Measurements from ENCODE around the gene HEBP2. TPM values are rescaled to one million over a fixed set of nuclear protein-coding genes. Genes with fewer than 3 reads are reported as not detected.

The HEBP2 gene
- total RNA-seq, 1 experiment from 2014 or later: 40.9 TPM

DNA sequence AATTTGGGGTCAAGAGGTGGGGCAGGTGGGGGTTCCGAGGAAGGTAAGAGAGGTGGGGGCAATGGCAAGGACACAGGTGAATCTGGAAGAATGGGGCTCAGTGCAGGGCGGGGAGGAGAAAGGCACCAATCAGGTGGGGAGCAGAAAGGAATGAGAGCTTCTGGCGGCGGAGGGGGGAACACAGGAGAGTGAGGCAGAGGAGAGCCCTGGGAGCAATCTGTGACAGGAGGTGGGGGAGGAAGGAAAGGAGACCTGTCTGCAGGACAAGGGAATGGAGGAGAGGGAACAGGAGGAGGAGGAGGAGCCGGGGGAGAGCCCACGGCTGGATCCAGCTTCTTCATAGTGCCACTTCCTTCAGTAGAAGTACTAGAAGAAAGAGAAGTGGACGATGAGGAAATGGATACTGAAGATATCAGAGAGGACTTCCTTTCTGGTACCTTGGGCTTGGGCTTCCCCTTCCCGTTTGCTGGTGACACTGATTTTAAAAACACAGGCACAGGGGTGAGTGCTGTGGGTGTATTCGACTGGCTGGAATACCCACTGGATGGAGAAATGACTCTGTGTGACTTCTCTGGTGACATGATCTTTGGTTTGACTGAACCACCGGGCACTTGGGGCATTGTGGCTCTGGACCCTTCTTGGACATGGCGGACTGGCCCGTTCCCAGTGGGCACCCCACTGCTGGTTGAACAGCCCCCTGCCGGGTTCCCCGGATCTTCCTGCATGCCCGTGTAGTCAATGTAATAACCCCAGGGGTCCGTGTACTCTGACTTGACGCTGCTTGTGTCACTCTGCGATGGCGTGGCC is 27.4 kb downstream of the HEBP2 start:
- H3K27me3 Mint-ChIP-seq (ENCODE audit: low read depth): no peaks in the 10 kb centered on the region
- ChIA-PET POLR2A (no interaction called here), CTCF (interaction anchor here (0.9 to 2.7 kb wide), 5 partner anchors 11 to 87 kb away, joined by 3 to 29 read pairs (median 3); no protein-coding TSS in a partner anchor)
- H3K36me3 Mint-ChIP-seq: peaks cover 11% of the 10 kb centered on the region
- no peak overlapping the region for H3K4me3 Mint-ChIP-seq
- peaks cover 9% of the 10 kb centered on the region; the same call in 1 of the 2 replicates for H3K4me1 Mint-ChIP-seq
- DNase-seq (ENCODE audit: low spot score) (no peak), ATAC-seq (peak; percentile 42; the same call in 1 of the 2 replicates)
- H3K27ac Mint-ChIP-seq: peak overlapping the region; percentile 52; the same call in 1 of the 2 replicates
- TF ChIP-seq ZNF263 (CRISPR knock-in tag; IDR thresholded peaks at IDR 0.05; ENCODE audit: low read depth) (no peak), ZNF219 (CRISPR knock-in tag; IDR thresholded peaks at IDR 0.05; ENCODE audit: borderline replicate concordance) (no peak)
- no peaks in the 10 kb centered on the region for H3K9me3 Mint-ChIP-seq

DNA sequence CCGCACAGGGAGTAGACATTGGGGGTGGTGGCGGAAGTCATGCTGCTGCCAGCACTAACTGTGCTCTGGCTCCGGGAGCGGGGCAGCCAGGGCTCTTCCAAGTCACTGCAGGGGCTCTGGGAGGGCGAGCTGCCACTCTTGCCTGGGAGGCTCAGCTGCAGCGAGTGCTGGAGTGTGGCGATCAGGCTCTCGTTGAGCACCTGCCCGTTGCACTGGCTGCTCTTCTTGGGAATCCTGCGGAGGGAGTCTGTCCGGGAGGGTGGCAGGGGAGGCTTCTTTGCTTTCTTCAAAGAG is 28.0 kb downstream of the HEBP2 start:
- peaks cover 11% of the 10 kb centered on the region for H3K36me3 Mint-ChIP-seq
- no peak overlapping the region for H3K27ac Mint-ChIP-seq
- DNase-seq (ENCODE audit: low spot score) (no peak), ATAC-seq (no peak)
- ChIA-PET POLR2A (no interaction called here), CTCF (interaction anchor here (0.9 kb wide), 1 partner anchor 77 kb away, joined by 3 read pairs; no protein-coding TSS in a partner anchor)
- no peaks in the 10 kb centered on the region for H3K9me3 Mint-ChIP-seq
- H3K4me3 Mint-ChIP-seq: no peak overlapping the region
- H3K27me3 Mint-ChIP-seq (ENCODE audit: low read depth): no peaks in the 10 kb centered on the region
- H3K4me1 Mint-ChIP-seq: peaks cover 9% of the 10 kb centered on the region; the same call in 1 of the 2 replicates
- TF ChIP-seq, protein P1, sequence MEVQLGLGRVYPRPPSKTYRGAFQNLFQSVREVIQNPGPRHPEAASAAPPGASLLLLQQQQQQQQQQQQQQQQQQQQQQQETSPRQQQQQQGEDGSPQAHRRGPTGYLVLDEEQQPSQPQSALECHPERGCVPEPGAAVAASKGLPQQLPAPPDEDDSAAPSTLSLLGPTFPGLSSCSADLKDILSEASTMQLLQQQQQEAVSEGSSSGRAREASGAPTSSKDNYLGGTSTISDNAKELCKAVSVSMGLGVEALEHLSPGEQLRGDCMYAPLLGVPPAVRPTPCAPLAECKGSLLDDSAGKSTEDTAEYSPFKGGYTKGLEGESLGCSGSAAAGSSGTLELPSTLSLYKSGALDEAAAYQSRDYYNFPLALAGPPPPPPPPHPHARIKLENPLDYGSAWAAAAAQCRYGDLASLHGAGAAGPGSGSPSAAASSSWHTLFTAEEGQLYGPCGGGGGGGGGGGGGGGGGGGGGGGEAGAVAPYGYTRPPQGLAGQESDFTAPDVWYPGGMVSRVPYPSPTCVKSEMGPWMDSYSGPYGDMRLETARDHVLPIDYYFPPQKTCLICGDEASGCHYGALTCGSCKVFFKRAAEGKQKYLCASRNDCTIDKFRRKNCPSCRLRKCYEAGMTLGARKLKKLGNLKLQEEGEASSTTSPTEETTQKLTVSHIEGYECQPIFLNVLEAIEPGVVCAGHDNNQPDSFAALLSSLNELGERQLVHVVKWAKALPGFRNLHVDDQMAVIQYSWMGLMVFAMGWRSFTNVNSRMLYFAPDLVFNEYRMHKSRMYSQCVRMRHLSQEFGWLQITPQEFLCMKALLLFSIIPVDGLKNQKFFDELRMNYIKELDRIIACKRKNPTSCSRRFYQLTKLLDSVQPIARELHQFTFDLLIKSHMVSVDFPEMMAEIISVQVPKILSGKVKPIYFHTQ (CRISPR knock-in tag; IDR thresholded peaks at IDR 0.05): no peak
- TF ChIP-seq TP53 (CRISPR knock-in tag; IDR thresholded peaks at IDR 0.05): no peak
- no peak for TF ChIP-seq KAT7 (CRISPR knock-in tag; IDR thresholded peaks at IDR 0.05; ENCODE audit: borderline replicate concordance)
- TF ChIP-seq, protein P2, sequence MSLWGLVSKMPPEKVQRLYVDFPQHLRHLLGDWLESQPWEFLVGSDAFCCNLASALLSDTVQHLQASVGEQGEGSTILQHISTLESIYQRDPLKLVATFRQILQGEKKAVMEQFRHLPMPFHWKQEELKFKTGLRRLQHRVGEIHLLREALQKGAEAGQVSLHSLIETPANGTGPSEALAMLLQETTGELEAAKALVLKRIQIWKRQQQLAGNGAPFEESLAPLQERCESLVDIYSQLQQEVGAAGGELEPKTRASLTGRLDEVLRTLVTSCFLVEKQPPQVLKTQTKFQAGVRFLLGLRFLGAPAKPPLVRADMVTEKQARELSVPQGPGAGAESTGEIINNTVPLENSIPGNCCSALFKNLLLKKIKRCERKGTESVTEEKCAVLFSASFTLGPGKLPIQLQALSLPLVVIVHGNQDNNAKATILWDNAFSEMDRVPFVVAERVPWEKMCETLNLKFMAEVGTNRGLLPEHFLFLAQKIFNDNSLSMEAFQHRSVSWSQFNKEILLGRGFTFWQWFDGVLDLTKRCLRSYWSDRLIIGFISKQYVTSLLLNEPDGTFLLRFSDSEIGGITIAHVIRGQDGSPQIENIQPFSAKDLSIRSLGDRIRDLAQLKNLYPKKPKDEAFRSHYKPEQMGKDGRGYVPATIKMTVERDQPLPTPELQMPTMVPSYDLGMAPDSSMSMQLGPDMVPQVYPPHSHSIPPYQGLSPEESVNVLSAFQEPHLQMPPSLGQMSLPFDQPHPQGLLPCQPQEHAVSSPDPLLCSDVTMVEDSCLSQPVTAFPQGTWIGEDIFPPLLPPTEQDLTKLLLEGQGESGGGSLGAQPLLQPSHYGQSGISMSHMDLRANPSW (CRISPR knock-in tag; conservative IDR thresholded peaks at IDR 0.05; ENCODE audit: low read depth): no peak
- TF ChIP-seq FOXK1 (CRISPR knock-in tag; IDR thresholded peaks at IDR 0.05): no peak
- TF ChIP-seq, protein P3, sequence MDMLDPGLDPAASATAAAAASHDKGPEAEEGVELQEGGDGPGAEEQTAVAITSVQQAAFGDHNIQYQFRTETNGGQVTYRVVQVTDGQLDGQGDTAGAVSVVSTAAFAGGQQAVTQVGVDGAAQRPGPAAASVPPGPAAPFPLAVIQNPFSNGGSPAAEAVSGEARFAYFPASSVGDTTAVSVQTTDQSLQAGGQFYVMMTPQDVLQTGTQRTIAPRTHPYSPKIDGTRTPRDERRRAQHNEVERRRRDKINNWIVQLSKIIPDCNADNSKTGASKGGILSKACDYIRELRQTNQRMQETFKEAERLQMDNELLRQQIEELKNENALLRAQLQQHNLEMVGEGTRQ (CRISPR knock-in tag; IDR thresholded peaks at IDR 0.05): no peak
- TF ChIP-seq, protein P4, sequence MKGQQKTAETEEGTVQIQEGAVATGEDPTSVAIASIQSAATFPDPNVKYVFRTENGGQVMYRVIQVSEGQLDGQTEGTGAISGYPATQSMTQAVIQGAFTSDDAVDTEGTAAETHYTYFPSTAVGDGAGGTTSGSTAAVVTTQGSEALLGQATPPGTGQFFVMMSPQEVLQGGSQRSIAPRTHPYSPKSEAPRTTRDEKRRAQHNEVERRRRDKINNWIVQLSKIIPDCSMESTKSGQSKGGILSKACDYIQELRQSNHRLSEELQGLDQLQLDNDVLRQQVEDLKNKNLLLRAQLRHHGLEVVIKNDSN (CRISPR knock-in tag; IDR thresholded peaks at IDR 0.05): no peak
- TF ChIP-seq GRHL2 (CRISPR knock-in tag; IDR thresholded peaks at IDR 0.05; ENCODE audit: insufficient replicate concordance, severe bottlenecking): no peak
- TF ChIP-seq, protein P5, sequence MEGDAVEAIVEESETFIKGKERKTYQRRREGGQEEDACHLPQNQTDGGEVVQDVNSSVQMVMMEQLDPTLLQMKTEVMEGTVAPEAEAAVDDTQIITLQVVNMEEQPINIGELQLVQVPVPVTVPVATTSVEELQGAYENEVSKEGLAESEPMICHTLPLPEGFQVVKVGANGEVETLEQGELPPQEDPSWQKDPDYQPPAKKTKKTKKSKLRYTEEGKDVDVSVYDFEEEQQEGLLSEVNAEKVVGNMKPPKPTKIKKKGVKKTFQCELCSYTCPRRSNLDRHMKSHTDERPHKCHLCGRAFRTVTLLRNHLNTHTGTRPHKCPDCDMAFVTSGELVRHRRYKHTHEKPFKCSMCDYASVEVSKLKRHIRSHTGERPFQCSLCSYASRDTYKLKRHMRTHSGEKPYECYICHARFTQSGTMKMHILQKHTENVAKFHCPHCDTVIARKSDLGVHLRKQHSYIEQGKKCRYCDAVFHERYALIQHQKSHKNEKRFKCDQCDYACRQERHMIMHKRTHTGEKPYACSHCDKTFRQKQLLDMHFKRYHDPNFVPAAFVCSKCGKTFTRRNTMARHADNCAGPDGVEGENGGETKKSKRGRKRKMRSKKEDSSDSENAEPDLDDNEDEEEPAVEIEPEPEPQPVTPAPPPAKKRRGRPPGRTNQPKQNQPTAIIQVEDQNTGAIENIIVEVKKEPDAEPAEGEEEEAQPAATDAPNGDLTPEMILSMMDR (IDR thresholded peaks at IDR 0.05): no peak
- no peak for TF ChIP-seq FOXJ3 (CRISPR knock-in tag; IDR thresholded peaks at IDR 0.05; ENCODE audit: borderline replicate concordance)
- no peak for TF ChIP-seq ZNF416 (CRISPR knock-in tag; IDR thresholded peaks at IDR 0.05)
- TF ChIP-seq ETV6 (CRISPR knock-in tag; IDR thresholded peaks at IDR 0.05): no peak
- TF ChIP-seq, protein P6, sequence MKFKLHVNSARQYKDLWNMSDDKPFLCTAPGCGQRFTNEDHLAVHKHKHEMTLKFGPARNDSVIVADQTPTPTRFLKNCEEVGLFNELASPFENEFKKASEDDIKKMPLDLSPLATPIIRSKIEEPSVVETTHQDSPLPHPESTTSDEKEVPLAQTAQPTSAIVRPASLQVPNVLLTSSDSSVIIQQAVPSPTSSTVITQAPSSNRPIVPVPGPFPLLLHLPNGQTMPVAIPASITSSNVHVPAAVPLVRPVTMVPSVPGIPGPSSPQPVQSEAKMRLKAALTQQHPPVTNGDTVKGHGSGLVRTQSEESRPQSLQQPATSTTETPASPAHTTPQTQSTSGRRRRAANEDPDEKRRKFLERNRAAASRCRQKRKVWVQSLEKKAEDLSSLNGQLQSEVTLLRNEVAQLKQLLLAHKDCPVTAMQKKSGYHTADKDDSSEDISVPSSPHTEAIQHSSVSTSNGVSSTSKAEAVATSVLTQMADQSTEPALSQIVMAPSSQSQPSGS (CRISPR knock-in tag; IDR thresholded peaks at IDR 0.05; ENCODE audit: borderline replicate concordance, low read depth): no peak
- TF ChIP-seq ZNF396 (CRISPR knock-in tag; IDR thresholded peaks at IDR 0.05; ENCODE audit: borderline replicate concordance): no peak
- TF ChIP-seq ZBTB21 (CRISPR knock-in tag; IDR thresholded peaks at IDR 0.05; ENCODE audit: borderline replicate concordance): no peak
- TF ChIP-seq ESRRA (CRISPR knock-in tag; IDR thresholded peaks at IDR 0.05; ENCODE audit: borderline replicate concordance): no peak
- no peak for TF ChIP-seq RORB (CRISPR knock-in tag; IDR thresholded peaks at IDR 0.05)
- TF ChIP-seq, protein P7, sequence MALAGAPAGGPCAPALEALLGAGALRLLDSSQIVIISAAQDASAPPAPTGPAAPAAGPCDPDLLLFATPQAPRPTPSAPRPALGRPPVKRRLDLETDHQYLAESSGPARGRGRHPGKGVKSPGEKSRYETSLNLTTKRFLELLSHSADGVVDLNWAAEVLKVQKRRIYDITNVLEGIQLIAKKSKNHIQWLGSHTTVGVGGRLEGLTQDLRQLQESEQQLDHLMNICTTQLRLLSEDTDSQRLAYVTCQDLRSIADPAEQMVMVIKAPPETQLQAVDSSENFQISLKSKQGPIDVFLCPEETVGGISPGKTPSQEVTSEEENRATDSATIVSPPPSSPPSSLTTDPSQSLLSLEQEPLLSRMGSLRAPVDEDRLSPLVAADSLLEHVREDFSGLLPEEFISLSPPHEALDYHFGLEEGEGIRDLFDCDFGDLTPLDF (CRISPR knock-in tag; IDR thresholded peaks at IDR 0.05): no peak
- no peak for TF ChIP-seq MXD4 (CRISPR knock-in tag; IDR thresholded peaks at IDR 0.05; ENCODE audit: borderline replicate concordance)

Data from WTC11 (cell line).